G401 (cell line): Measurements from ENCODE around the gene CIB2. TPM values are rescaled to one million over a fixed set of nuclear protein-coding genes. Genes with fewer than 3 reads are reported as not detected.

Experiments used
- DNase-seq: peaks from one replicate; pipeline ENCODE4 v3.0.0-alpha.2; 2015; ENCODE audit warnings: low spot score
- in situ Hi-C: cut with HindIII; loops from 2 replicates; pipeline ENCODE4 v1.10.0; 2016; ENCODE audit warnings: low sequenced_read_pairs, mixed read lengths
- total RNA-seq: library from RNA; depleted of rRNA; stranded (reverse); fragments of >200 nt; shearing (Covaris generic); gene quantifications from 2 replicates; pipeline ENCODE4 v1.2.3, GENCODE V29; 2014

Gene CIB2
- total RNA-seq, 1 experiment from 2014 or later: 29.7 TPM

DNA sequence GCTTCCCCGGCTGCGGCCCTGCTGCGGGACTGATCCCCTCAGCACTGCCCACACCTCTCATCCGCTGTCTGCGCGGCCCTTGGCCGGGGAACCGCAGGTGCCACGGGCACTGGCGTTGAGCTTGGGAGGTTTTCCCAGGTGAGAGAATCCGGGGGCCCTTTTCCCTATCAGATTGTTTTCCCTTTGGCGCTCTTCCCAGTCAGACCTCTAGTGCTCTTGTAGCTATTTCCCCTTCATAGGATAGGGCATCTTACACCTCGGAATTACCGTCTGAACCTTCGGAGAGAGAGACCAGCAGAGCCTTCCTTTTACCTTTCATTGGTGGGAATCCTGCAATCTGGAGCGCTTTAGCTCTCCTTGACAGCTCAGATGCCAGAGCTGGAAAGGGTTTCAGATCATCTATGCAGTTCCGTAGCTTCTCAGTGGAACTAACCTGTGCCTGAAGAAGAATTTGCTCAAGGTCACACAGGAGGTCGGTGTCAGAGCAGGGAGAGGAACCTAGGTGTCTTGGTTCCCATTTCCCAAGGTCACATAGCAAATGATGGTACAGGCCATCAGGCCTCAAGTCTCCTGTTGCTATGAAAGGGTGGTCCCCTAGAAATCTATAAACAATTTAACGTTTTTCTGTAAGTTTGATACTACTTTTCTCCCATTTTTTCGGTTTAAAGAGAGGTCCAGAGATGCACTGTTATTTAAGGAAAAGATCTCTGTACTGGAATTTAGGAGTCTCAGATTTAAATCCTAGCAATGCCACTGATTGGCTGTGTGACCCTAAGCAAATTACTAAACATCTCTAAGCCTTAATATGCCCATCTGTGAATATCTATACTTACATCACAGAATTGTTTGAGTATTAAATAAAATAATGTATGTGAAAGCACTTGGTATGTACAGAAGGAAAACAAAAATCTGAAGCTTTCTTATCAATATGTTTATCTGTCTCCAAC, 18.8 kb upstream of the CIB2 start:
- in situ Hi-C loops: no loop called here
- DNase-seq: peak; percentile 61

- DNase-seq: peak; percentile 98
- in situ Hi-C loops: no loop called here
Measured at GRCh38 chr15:78149068-78149804, 18.0 kb upstream of the CIB2 start, which contains the start of gene IDH3A. Gene IDH3A (plus strand): TSS chr15:78149362. CDS start chr15:78149404, 42 bp downstream.

DNA sequence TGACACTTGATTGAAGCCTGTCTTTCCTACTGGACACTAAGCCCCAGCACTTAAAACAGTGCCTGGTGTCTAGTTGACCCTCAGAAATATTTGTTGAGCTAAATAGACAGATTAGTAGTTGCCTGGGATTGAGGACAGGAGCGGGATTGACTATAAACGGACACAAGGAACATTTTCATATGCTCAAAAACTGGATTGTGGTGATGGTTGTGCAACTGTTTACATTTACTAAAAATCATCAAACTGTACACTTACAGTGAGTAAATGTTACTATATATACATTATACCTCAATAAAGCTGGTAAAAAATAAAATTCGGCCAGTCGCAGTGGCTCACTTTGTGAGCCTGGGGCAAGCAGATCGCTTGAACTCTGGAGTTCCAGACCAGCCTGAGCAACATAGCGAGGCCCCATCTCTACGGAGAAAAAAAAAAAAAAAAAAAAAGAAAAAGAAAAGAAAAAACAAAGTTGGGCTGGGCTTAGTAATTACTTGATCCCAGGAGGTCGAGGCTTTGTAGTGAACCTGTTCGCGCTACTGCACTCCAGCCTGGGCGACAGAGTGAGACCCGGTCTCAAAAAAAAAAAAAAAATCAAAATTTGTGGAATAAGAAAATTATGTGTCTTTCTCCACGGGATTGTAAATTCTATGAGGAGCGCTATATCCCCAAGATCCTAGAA, 17.3 kb upstream of the CIB2 start:
- in situ Hi-C loops: no loop called here

DNA sequence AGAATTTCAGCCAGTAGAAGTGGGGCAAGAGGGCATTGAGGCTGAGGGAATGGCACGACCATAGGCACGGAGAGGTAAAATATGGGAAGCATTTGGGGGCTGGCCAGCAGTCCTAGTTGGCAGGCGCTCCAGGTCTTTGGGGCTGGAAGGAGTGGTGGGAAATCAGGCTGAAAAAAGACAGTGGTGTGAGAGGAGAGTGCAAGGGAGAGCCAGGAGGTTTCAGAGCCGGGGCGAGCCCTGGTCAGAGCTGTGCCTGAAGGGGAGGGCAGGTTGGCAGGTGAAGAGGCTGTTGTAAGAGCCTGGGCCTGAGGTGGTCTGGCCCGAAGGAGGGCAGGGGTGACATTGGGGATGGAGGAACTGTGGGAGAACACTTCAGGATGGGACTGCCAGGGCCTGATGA, 16.3 kb upstream of the CIB2 start:
- DNase-seq: no peak
- in situ Hi-C loops: no loop called here

More for the DNA sequence above, 17.3 kb upstream of the CIB2 start:
- no peak for DNase-seq

DNA sequence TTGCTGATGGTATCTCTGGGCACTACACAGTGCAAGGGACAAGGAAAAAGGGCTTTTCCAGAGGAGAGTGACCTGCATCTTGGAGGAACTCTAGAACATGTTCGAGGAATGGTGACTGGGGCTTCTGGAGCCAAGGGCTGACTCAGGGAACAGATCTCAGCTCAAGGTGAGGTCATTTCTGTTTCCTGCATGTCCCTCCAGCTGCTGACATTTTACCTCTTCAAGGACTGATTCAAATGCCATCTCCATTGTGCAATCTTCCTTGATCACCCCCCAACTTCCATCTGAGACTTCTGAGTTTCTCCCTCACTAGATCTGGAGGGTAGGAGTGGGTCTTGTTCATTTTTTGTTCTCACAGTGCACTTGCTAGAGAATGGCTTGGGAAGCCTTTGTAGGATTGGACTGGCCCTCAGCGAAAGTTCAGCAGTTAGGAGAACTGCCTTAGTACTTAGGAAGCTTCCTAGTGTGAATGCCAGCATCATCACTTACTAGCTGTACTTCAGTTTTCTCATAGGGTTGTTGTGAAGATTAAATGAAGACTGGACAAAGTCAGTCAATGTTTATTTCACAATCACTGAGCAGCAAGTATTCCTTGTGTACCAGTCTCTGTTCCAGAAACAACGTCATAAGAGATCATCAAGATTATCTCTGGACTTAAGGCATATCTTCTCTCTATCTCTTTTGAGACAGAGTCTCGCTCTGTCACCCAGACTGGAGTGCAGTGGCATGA, 15.3 kb upstream of the CIB2 start:
- in situ Hi-C loops: no loop called here
- no peak for DNase-seq

- DNase-seq: no peak
- in situ Hi-C loops: no loop called here
Measured at GRCh38 chr15:78142332-78142731, 11.1 kb upstream of the CIB2 start.

DNA sequence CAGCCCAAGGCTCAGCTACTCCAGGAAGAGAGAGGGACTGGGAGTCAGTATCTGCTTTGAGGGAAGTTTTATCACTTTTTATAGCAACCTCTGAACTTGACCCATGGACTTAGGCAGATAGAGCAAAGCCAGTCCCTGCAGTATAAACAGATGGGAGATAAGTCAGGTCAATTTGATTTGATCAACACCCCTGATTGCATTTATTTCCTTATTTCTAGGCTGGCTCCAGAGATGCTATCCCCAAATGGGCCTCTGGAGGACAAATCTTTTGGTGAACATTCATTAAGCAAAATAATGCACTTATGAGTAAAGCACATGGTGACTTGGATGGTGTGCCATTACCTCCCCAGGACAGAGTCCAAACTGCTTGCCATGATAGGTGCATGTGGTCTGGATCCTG, 9.0 kb upstream of the CIB2 start:
- in situ Hi-C loops: no loop called here
- DNase-seq: no peak

DNA sequence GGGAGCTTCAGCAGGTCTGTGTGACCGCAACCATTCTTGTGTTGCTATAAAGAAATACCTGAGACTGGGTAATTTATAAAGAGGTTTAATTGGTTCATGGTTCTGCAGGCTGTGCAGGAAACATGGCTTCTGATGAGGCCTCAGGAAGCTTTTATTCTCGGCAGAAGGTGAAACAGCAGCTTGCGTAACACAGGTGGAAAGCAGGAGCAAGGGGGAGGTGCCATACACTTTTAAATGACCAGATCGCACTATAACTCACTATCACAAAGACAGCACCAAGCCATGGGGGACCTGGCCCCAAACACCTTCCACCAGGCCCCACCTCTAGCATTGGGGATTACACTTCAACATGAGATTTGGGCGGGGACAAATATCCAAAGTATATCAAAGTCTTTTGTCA, 8.3 kb upstream of the CIB2 start:
- no peak for DNase-seq
- in situ Hi-C loops: no loop called here

DNA sequence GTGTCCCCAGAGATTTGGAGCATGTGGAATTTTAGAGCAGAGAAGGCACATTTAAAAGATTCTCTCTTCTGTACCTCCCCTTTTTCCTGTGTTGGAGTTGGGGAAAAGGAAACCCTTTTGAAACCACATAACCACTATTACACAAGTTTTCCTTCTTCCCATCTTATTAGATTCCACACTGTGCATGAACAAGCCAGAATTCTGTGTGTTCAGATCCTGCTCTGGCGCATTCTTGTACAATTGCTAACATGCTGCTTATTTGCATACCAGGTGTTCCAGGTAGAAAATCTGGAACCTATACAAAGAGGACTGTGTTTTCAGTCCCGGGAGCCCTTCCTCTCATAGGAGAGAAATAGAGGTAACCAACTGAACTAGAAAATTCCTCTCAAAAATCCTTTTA, 2.6 kb upstream of the CIB2 start:
- in situ Hi-C loops: no loop called here
- DNase-seq: no peak

DNA sequence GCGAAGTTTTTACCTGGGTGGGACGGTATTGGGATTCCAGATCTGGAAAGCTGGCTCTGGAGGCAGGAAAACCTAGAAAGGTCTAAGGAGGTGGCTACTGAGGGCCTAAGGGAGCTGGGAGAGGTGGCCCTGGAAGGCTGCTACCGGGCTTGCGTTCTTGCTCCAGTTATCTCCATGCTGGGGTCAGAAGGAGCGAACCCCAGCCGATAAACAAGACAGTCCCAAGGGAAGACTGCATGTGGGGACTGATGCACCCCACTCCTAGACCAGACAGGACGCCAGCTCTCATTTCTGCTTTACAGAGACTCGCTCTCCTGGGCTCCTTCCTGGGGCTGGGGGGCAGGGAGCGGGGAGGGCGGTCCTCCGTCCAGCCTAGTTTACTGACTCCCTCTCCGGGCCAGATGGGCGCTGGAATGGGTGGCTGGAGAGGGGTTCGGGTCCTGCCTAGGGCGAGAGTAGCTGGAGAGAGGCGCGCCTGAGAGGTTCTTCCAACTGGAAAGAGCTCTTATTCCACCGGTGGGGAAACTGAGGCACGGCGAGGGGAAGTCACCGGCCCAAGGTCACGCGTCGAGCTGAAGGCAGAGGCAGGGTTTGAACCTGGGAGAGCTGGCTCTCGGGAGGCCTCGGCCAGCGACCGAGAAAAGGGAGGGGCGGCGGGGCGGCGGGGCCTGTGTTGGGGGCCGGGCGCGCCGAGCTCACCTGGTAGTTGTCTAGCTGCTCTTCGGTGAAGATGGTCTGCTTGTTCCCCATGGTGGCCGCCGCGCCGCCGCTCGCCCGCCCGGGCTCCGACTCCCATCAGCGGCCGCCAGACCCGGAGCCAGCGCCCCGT, 565 bp downstream of the CIB2 start:
- DNase-seq: no peak

GRCh38 chr15:78129751-78130287, 1.4 kb downstream of the CIB2 start:
- in situ Hi-C loops: no loop called here

More for the DNA sequence above, 565 bp downstream of the CIB2 start:
- in situ Hi-C loops: no loop called here

GRCh38 chr15:78129077-78129750, 2.0 kb downstream of the CIB2 start:
- in situ Hi-C loops: no loop called here
- DNase-seq: no peak

More at GRCh38 chr15:78129751-78130287, 1.4 kb downstream of the CIB2 start:
- DNase-seq: no peak

GRCh38 chr15:78127882-78128281, 3.4 kb downstream of the CIB2 start:
- no peak for DNase-seq
- in situ Hi-C loops: no loop called here

DNA sequence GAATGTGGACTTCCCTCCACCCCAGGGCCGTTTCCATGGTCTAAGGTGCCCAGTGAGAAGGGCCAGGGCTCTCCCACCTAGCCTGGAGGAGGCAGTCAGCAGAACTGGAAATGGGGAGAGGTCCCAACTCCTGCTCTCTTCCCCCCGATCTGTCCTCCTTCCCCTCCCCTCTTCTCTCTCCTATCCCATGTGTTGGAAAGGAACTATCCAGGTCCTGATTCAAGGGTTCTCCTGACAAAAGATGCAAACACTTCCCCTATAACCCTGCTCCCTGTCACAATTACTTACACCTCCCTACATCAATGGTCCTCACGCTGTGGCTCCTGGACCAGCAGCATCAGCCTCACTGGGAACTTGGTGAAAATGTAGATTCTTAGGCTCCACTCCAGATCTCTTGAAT, 6.0 kb downstream of the CIB2 start:
- DNase-seq: no peak
- in situ Hi-C loops: no loop called here

GRCh38 chr15:78120523-78120922, 10.7 kb downstream of the CIB2 start:
- DNase-seq: no peak
- in situ Hi-C loops: no loop called here

DNA sequence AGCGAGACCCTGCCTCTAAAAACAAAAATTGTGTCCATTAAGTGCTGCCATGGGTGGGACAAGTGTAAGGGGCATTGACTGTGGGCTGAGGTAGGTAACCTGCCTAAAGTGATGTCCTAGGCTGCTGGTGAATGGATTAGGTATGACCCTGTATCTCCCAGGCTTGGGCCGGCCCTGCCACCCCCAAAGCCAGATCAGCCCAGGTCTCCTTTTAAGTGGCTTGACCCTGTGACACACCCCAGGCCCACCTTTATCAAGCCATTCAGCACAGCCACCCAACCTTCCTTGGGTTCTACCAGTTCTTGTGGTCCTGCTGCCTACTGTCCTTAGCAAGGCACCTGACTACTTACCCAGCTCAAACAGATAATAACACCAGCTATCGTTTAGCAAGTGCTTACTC, 18.7 kb downstream of the CIB2 start:
- DNase-seq: no peak
- in situ Hi-C loops: no loop called here

DNA sequence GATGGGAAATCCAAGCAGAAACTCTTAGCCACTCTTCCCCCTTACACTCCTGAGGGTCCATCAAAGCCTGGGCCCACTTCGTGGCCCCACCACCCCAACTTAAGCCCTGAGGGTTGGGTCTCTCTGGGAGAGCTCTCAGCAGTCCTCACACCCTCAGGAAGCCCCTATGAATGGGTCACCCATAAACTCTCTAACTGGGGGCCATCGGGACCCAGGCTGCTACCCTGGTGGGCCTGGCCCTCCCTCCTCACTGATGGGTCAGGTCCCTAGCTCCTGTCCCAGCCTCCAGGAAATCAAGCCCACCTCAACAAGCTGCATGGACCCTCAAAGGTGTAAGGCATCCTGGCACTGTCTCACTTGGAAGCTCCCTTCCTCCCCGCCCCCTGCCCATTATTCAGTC, 19.5 kb downstream of the CIB2 start:
- in situ Hi-C loops: no loop called here
- no peak for DNase-seq
